ENCODE results near the gene NR2E1.

NR2E1 gene

DNA sequence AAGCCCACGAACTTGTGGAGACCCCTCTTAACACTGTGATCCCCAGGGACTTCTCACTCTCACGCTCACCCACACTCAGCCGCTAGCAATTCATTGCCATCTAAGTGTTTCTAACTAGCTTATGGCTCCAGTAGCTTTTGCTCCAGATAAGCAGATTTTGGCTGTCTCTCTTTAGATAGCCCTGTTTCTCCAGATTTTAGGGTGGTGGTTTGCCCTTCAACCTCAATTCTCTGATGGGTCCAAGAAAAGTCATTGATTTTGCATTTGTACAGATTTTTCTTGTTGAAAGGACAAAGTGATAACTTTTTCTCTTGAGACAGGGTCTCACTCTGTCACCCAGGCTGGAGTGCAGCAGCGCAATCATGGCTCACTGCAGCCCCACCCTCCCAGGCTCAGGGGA lies 41.2 kb downstream of the NR2E1 start:
- no peak for DNase-seq (ENCODE audit: low read depth in 1 of 2, low spot score in 1 of 2)

DNA sequence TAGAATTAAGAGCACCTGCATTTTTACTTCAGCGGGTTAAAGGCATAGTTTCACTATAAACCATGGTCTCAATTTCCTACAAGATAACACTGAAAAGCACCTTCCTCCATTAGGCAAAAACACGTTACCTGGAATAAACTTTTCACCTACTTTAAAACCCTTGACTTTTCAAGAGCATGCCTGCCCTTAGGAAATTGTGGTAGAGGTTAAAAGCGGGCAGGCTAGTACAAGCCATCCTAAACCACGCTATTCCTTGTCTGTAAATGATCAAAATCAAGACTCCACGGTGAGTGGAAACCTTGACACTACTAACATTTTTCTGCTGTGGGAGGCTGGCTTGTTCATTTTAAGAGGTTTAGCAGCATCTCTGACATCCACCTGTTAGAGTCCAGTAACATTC lies 43.9 kb downstream of the NR2E1 start:
- no peak for DNase-seq (ENCODE audit: low read depth in 1 of 2, low spot score in 1 of 2)

DNA sequence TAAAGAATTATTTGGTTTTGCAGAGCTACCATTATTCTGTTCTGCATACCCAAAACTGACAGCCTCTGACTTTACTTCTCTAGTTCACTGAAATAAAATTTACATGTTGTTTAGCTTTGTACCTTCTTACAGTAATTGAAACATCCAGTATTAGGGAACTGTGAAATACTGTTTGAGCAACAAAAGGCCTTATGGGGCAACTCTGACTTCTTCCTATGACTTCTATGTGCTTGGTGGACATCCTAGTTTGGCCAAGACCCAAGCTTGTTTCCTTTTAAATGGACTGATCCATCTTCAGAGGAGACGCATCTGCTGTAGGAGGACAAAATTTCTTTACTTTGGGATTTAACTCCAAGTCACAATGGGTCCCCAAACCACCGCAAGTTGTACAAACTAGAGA lies 44.7 kb downstream of the NR2E1 start:
- DNase-seq (ENCODE audit: low read depth in 1 of 2, low spot score in 1 of 2) = no peak

DNA sequence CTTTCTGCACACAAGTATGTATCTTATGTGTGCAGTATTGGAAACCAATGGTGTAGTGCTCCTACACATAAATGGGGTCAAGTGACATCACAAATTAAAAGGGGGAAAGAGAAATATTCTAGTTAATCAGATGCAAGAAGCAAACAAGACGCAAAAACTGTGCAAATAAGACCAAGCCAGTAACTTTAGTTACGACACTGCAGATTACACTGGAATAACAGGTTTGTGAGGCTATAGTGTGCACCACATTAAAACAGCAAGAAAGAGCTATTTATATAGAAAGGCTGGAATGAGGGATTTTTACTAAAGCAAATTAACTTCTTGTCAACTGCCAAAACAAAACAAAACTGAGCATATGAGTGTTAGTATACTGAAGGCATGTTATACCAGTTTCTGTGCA lies 45.8 kb downstream of the NR2E1 start:
- no peak for DNase-seq (ENCODE audit: low read depth in 1 of 2, low spot score in 1 of 2)

DNA sequence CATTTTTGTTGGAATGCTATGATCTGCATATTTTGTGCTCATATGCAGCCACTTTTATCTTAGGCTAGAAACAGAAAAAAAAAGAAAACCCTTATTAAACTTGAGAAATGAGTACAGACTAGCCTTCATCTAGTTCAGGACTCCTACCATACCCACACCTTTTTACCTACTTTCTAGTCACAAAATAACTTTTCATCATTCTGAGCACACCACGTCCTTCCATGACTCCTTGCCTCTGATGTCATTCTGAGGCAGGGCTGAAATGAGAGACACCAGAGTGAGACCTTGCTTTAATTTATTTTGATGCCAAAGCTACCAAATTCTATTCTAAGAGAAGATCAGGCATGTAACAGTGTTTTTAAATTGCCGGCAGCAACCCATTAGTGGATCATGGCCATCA lies 56.2 kb downstream of the NR2E1 start:
- no peak for DNase-seq (ENCODE audit: low read depth in 1 of 2, low spot score in 1 of 2)

DNA sequence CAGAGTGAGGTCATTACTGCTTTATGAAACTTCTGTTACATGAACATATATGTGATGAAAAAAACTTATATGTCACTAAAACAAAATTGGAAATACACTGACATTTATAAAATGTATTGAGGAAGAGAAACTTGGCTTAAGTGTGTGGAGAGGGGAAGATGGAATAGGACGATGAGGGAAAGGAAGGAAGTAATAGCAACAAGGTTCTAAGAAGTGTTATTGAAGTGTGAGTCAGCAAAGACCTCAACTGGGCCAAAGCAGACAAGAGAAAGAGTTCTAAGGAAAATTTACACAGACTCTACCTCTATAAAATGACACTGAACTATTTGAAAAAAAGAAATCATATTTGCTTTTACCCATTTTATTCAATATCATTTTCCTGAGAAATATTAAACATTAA lies 56.7 kb downstream of the NR2E1 start:
- no peak for DNase-seq (ENCODE audit: low read depth in 1 of 2, low spot score in 1 of 2)

DNA sequence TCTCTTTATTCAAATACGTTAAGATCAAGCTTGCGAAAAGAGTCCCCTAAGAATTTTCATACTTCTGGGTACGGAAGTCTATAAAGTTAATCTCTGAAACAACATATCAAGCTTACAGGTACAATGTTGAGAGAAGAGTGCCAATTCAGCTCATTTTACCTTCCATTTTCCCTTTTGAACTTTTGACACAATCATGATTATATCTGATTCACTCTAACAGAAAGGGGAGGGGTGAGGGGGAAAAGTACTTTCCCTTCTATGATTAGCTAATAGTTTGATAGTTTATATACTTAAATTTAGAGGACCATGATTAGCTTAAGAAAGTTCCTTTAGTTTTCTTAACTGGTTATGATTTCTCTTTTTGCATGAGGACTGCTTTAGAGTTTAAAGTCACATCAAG lies 61.5 kb downstream of the NR2E1 start:
- DNase-seq (ENCODE audit: low read depth in 1 of 2, low spot score in 1 of 2) = no peak

DNA sequence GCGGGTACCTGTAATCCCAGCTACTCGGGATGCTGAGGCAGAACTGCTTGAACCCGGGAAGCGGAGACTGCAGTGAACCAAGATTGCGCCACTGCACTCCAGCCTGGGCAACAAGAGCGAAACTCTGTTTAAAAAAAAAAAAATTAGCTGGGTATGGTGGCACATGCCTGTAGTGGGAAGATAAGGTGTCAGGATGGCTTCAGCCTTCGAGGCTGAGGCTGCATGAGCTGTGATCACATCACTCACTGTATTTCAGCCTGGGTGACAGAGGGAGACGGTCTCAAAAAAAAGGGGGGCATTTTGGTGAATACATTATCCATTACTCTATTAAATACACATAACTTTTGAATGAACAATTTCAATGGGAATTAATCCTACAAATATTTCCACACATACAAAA lies 62.6 kb downstream of the NR2E1 start:
- DNase-seq (ENCODE audit: low read depth in 1 of 2, low spot score in 1 of 2) = no peak

DNA sequence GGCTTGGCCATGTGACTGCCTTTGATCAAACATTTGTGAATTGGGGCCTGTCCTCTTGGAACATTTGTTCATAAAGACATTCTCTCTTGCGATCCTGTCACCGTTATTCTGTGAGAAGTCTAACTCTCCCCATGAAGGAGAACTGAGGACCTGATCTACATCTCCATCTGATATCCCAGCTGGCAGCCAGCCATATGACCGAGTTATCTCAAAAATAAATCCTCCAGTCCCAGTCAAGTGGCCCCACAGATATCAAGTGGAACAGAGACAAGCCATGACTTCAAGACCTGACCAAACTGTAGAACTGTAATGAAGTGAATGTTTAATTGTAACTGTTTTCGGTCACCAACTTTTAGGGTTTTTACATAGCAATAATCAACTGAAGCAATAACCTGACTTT lies 69.3 kb downstream of the NR2E1 start:
- no peak for DNase-seq (ENCODE audit: low read depth in 1 of 2, low spot score in 1 of 2)

DNA sequence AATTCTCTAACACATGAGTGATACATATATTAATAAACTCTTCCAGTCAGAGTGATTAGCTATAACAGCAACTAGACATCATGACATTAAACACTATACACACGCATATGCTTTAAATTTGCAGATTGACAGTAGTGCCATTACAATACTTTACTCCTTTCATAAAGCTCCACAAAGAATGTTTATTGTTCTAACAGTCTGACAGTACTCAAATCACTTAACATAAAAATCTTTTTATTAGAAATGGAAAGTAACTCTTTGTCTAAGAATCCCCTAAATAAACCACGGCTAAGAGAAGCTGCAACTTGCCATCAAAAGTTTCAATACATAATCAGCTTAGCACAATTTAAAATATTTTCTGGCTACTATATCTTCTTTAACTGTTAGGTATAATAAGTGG lies 71.0 kb downstream of the NR2E1 start:
- DNase-seq (ENCODE audit: low read depth in 1 of 2, low spot score in 1 of 2) = no peak

DNA sequence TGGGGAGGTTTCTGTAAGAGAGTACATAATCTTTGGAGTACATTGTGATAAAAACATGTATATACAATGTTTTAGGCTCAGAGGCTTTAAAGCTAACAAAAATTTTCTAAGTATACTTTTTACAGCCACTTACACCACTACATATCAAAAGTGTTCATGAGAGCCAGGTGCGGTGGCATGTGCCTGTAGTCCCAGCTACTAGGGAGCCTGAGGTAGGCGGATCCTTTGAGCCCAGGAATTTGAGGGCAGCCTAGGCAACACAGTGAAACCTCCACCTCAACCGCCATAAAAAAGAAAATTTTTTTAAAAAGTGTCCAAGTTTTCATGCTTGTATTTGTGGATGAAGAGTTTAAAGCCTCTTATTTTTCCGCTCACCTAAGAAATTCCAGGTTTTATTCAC lies 72.5 kb downstream of the NR2E1 start:
- no peak for DNase-seq (ENCODE audit: low read depth in 1 of 2, low spot score in 1 of 2)

All from activated CD4-positive, alpha-beta T cell treated with anti-CD3 and anti-CD28 coated beads, Interleukin-2, amount 50 U/mL, for 24 hours (primary cell).